HG02588 (cell line): ENCODE results near the gene STX3.
"Not testable (repeated sequence)": the region's sequence is repeated elsewhere in the genome, so short reads cannot be mapped to it uniquely, and the experiment has no call there.

Source experiments
- ATAC-seq: cut with Tn5 transposase; IDR thresholded peaks from one replicate; pipeline ENCODE4 v1.9.1; 2021; ENCODE audit warnings: mild to moderate bottlenecking, moderate library complexity; ENCODE audit not compliant: unreplicated experiment

Gene STX3

GRCh38 chr11:59833602-59834001 is 78.4 kb downstream of the STX3 start:
- ATAC-seq: no peak

DNA sequence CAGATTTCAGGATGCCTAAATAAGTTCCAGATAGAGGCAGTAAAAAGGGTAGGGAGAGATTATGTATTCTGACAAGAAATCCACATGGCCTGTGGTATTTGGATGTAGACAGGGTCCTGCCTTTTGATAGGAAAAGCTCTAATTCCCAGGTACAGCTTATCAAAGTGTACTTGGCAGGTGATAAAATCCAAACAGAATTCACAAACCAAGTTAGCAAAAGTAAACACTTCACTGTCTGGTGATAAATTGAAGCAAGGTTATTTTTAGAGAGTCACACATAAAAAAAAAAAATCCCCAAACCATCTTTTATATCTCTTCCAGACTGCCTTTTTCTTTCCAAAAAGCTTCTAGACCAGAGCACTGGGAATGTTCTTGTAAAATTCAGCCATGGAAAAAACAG is 84.4 kb downstream of the STX3 start:
- no peak for ATAC-seq

GRCh38 chr11:59841514-59841913 is 86.3 kb downstream of the STX3 start:
- no peak for ATAC-seq

GRCh38 chr11:59842316-59842715 is 87.1 kb downstream of the STX3 start:
- no peak for ATAC-seq

DNA sequence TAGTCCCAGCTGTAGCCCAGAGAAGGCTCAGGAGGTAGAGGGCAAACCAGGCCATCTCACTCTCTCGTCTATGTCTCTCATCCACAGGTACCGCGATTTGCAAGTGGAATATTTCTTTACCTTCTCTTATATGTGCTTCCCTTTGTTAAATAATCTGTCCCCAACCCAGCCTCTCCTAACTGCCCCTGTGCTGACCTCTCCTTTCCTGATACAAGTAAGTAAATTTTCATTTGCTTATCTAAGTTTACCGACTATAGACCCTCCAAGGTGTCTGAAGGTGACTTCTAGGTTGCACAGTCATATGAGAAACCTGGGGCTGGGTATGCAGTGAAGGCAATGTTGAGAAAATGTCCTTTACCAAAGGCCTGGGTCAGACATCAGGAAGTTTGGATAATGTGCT is 90.2 kb downstream of the STX3 start, which contains the start of gene CBLIF:
TSS of gene CBLIF (minus strand) at position 101 of the 400 bp plus-strand sequence. CDS start at position 55, 46 bp downstream.
- ATAC-seq: no peak

GRCh38 chr11:59846556-59846955 is 91.4 kb downstream of the STX3 start:
- no peak for ATAC-seq

DNA sequence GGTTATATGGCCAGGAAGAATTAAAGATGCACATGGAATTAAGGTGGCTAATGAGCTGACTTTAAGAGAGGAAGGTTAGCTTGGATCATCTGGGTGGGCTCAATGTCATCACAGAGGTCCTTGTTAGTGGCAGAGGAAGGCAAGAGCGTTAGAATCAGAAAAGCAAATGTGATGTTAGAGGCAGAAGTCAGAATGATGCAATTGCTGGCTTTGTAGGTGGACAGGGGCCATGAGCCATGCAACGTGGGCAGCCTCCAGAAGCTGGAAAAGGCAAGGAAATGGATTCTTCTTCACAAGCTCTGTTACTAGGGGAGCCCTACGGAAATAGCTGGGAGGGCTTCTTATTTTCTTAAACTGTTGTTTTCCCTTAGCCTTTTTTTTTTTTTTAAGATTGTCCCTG is 92.5 kb downstream of the STX3 start:
- no peak for ATAC-seq

- not testable (repeated sequence) for ATAC-seq
Measured at GRCh38 chr11:59848439-59848838, 93.3 kb downstream of the STX3 start.

DNA sequence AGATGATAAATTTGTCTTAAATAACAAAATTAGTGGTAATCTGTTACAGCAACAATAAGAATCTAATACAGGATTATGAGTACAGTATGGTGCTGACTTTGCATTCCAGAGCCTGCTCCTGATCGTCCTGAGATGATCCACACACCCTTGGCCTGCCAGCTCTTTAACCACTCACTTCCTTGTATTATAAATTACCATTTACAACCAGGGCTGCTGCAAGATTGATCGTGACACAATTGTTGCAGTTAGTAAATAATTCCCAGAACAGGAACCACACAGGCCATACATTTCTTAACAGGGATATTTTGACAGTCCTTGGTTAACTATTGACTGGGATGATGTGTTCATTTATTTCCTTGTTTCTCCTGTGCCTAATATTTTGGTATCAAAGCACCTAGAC is 94.0 kb downstream of the STX3 start:
- no peak for ATAC-seq

DNA sequence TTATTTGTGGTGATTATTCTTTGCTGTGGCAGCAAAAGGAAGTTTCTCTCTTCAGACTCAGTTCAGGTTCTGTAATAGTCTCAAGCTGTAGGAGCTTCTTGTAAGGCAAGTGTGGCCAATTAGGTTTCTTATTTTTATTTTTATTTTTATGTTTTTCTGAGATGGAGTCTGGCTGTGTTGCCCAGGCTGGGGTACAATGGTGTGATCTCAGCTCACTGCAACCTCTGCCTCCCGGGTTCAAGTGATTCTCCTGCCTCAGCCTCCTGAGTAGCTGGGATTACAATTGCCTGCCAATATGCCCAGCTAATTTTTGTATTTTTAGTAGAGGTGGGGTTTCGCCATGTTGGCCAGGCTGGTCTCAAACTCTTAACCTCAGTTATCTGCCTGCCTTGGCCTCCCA is 94.4 kb downstream of the STX3 start:
- ATAC-seq: not testable (repeated sequence)

- ATAC-seq: not testable (repeated sequence)
Measured at GRCh38 chr11:59851416-59851815, 96.2 kb downstream of the STX3 start.

DNA sequence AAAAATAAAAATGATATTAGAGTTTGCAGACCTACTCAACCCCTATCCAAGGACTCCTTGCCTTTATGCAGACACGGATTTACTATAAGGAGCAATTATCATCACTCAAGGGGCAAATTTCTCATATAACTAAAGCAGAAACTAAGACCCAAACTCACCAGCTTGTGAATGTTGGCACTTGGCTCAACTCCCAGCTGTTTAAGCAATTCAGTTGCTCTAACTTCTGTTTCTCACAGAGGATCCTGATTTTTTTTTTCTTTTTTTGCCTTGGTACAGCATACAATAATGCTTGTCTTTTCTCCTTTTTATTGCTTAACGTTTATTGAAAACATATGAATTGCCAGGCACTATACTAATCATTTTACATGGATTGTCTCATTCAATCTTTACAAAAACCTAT is 99.7 kb downstream of the STX3 start:
- ATAC-seq: no peak
